HUES6 (cell line): Measurements from ENCODE around the gene ZNF236.

Experiments
- H3K27ac ChIP-seq: 2 replicates; pipeline ENCODE4 v1.7.0; 2013; ENCODE audit warnings: low read depth, mild to moderate bottlenecking, low read length, inconsistent platforms
- H3K27me3 ChIP-seq: 2 replicates; pipeline ENCODE4 v1.6.1; 2013; ENCODE audit warnings: low read length; ENCODE audit not compliant: control insufficient read depth, insufficient read depth
- H3K36me3 ChIP-seq: 2 replicates; pipeline ENCODE4 v1.6.1; 2013; ENCODE audit warnings: low read length; ENCODE audit not compliant: control insufficient read depth, insufficient read depth
- H3K4me1 ChIP-seq: 2 replicates; pipeline ENCODE4 v1.6.1; 2013; ENCODE audit warnings: low read length; ENCODE audit not compliant: control insufficient read depth, insufficient read depth
- H3K4me3 ChIP-seq: 2 replicates; pipeline ENCODE4 v1.5.1; 2013; ENCODE audit warnings: low read depth, low read length
- H3K9ac ChIP-seq: one replicate; pipeline ENCODE4 v1.6.1; 2013; ENCODE audit warnings: mild to moderate bottlenecking, low read length
- H3K9me3 ChIP-seq: 2 replicates; pipeline ENCODE4 v1.6.1; 2013; ENCODE audit warnings: low read depth, low read length; ENCODE audit not compliant: control insufficient read depth, insufficient read depth

Gene ZNF236

GRCh38 chr18:77001041-77001440, 178.7 kb downstream of the ZNF236 start:
- no peak overlapping the region for H3K9ac ChIP-seq

DNA sequence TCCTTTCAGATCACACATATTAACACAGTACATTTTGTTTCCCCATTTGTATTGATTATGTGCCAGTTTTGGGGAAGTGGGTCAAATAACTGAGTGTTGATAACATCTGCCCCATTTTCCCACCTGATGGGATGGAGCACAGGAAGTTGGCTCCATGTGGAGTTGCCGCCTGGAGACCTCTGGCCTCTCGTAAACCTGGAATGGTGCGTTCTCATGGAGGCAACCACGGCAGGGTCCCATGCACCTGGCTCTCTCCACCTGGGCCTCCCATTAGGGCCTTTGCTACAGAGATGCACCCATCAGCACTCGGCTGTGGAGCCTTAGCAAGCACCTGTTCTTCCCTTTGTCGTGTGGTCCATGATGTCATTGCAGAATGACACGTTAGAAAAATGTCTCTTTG, 179.6 kb downstream of the ZNF236 start:
- Histone ChIP-seq H3K4me3 (no peak overlapping the region), H3K27ac (no peak overlapping the region), H3K4me1 (peaks cover 7% of the 10 kb centered on the region), H3K36me3 (no peaks in the 10 kb centered on the region), H3K9me3 (no peaks in the 10 kb centered on the region), H3K9ac (no peak overlapping the region), H3K27me3 (no peaks in the 10 kb centered on the region)

More at GRCh38 chr18:77001041-77001440, 178.7 kb downstream of the ZNF236 start:
- H3K4me1 ChIP-seq: peaks cover under 1% of the 10 kb centered on the region; the same call in 1 of the 2 replicates
- no peak overlapping the region for H3K4me3 ChIP-seq
- H3K9me3 ChIP-seq: no peaks in the 10 kb centered on the region
- no peaks in the 10 kb centered on the region for H3K36me3 ChIP-seq
- no peaks in the 10 kb centered on the region for H3K27me3 ChIP-seq
- no peak overlapping the region for H3K27ac ChIP-seq

DNA sequence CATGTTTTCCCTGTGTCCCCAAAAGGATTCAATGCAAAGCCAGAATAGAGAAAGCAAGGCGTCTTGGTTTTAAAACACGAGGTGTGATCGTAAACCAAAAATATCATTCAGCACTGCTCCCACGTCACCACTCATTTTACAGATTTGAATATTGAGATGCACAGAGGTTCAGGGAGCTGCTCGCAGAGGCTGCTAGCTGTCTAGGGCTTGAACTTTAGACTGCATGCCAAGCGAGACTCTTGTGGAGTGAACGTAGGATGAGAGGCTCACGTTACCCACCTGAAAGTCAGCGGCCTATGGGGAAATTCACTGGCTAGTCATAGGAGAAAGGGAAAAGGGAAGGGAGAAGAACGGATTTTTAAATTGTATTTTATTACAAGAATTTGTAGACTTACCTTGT, 180.1 kb downstream of the ZNF236 start:
- Histone ChIP-seq H3K27me3 (no peaks in the 10 kb centered on the region), H3K4me3 (no peak overlapping the region), H3K9ac (no peak overlapping the region), H3K9me3 (no peaks in the 10 kb centered on the region), H3K4me1 (peaks cover 12% of the 10 kb centered on the region), H3K27ac (no peak overlapping the region), H3K36me3 (no peaks in the 10 kb centered on the region)

- Histone ChIP-seq H3K4me1 (peaks cover 18% of the 10 kb centered on the region), H3K36me3 (no peaks in the 10 kb centered on the region), H3K9ac (no peak overlapping the region), H3K4me3 (no peak overlapping the region), H3K9me3 (no peaks in the 10 kb centered on the region), H3K27me3 (no peaks in the 10 kb centered on the region), H3K27ac (no peak overlapping the region)
These were observed 181.0 kb downstream of the ZNF236 start for GRCh38 chr18:77003316-77003715.

DNA sequence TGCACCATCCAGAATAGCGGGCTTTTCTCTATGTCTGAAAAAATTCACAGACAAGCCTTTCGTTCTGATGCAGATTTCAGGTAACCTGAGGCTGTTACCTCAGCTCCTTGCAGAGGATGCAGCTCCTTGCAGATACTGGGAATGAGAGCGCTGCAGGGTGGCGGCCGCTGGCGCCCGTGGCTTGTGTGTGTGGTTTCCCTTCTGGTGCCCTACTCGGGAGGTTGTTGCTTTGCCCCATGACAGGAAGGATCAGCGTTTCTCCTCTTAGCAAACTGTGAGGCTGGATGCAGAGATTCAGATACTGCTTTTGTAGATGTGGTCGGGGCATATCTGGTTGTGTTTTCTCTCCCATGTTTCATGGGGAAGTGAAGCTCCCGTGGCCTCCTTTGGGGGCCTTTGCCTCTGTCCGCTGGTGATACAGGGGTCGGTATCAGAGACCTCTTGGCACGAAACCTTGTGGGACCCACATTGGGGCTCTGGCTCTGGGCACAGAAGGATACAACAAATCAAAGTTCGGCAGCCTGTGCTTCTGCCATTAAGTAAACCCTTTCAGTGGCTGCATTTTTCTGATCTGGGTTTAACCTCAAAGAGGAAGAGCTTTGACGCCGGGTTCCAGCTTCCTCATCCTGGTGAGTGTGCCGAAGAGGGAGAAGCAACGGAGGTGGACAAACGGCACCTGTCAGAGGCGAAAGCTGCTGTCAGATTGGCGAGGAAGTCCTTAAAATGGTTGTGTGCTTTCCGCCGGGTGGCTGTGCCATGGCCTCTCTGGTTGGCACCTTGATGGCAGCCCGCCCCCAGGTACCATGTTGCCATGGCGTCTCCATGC, 182.4 kb downstream of the ZNF236 start:
- no peak overlapping the region for H3K4me3 ChIP-seq
- H3K36me3 ChIP-seq: no peaks in the 10 kb centered on the region
- no peaks in the 10 kb centered on the region for H3K27me3 ChIP-seq
- H3K4me1 ChIP-seq: peaks cover 18% of the 10 kb centered on the region
- H3K9ac ChIP-seq: no peak overlapping the region
- H3K27ac ChIP-seq: no peak overlapping the region
- H3K9me3 ChIP-seq: no peaks in the 10 kb centered on the region

DNA sequence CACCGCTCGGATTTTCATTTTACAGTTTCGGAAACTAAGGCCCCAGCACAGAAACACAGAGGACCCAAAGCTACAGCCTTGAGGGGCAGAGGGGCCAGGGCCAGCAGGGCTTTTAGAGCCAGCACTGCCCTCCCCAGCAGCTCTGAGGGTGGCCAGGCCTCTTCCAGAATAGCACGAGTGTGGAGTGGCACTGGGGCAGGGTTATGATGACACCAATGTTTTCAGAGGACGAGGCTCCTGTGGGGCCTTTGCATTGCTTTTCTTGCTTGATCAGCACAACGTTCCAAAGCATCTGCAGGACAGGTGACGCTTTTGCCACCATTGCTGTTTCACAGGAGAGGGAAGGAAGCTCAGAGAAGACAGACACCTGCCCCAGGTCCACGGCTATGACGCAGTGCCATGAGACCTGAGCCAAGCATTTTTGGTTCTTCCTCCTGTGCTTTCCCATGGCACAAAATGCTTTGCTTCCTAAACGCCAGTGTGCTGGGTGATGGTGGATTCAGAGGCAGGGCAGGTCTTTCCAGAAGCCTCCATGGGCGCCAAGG, 183.4 kb downstream of the ZNF236 start:
- Histone ChIP-seq H3K4me3 (no peak overlapping the region), H3K9me3 (no peaks in the 10 kb centered on the region), H3K36me3 (no peaks in the 10 kb centered on the region), H3K27ac (no peak overlapping the region), H3K4me1 (peaks cover 26% of the 10 kb centered on the region), H3K9ac (no peak overlapping the region), H3K27me3 (no peaks in the 10 kb centered on the region)

DNA sequence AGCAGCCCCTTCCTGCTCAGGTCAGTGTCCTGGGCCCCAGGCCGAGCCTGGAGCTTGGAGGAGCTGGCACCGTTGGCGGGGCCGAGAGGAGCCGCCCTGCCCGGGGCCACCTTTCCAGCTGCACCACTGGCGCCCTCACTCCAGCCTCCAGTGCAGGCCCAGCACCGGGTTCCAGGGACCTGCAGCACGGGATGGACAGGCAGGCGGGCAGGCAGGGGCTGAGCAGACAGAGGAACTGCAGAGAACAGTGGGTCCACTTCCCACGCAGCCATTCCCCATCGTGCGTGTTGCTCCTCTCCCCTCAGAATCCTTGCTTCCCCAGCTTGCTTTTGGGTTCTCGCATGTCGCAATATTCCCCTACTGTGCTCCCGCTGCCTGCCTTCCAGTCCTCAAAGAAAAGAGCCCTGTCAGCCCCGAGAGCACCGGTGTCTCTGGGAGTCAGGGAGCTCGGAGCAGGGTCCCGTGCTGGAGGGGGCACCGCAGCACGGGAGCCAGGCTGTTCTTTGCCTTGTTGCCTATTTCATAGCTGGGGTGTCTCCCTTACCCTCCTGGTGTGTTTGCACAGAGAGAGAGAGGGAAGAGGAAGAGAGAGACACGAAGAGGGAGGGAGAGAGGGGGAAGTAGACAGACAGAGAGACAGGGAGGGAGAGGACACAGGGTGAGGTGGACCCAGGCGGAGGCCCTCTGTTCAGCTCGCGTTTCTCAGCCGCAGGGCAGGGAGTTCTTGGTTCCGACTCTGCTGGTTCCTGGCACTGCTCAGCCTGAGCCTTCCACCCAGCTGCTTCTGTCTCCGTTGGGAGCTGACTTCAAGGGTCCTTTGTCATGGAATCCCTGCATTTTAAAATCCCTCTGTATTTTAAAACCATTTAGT, 184.2 kb downstream of the ZNF236 start:
- Histone ChIP-seq H3K4me1 (peaks cover 33% of the 10 kb centered on the region), H3K9me3 (no peaks in the 10 kb centered on the region), H3K9ac (no peak overlapping the region), H3K27ac (no peak overlapping the region), H3K4me3 (no peak overlapping the region), H3K36me3 (no peaks in the 10 kb centered on the region), H3K27me3 (no peaks in the 10 kb centered on the region)

DNA sequence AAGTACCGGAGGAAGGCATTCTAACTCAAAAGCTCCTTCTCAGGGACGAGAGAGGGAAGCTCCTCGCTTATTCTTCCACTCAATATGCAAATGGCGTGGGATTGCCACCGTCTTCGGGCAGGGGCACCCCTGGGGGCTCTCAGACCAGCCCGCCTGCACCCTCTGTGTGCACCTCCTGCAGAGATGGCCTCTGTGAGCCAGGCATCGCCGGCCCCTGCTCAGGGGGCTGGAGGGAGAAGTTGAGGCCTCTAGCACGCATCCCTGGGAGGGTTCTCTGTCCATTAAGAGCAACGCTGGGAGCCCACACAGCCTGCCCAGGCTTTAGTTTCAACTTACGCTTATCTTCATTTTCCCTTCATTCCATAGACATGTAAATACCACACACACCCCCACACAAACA, 184.9 kb downstream of the ZNF236 start:
- Histone ChIP-seq H3K4me3 (no peak overlapping the region), H3K27ac (no peak overlapping the region), H3K27me3 (no peaks in the 10 kb centered on the region), H3K9me3 (no peaks in the 10 kb centered on the region), H3K4me1 (peaks cover 33% of the 10 kb centered on the region), H3K36me3 (no peaks in the 10 kb centered on the region), H3K9ac (no peak overlapping the region)

DNA sequence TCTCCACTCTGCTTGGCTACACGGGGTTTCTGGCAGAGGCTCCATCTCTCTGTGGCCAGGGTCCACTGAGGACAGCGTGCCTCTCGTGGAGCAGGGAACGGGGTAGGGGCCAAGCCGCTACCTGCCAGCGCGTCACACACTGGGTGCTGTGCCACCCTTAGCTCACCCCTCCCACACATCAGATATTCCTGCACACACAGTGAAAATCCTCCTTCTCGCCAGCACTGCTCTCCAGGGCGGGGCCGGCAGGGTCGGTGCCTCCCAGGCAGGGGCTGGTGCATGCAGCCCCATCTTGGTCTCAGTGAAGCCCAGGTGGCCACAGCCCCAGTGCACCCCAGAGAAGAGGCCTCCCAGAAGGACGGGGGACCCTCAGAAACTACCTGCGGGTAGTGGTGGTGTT, 185.6 kb downstream of the ZNF236 start:
- Histone ChIP-seq H3K36me3 (no peaks in the 10 kb centered on the region), H3K9ac (no peak overlapping the region), H3K9me3 (no peaks in the 10 kb centered on the region), H3K4me3 (no peak overlapping the region), H3K27me3 (no peaks in the 10 kb centered on the region), H3K27ac (no peak overlapping the region), H3K4me1 (peaks cover 33% of the 10 kb centered on the region)

GRCh38 chr18:77008576-77009315, 186.4 kb downstream of the ZNF236 start:
- Histone ChIP-seq H3K9me3 (no peaks in the 10 kb centered on the region), H3K9ac (no peak overlapping the region), H3K4me1 (peaks cover 33% of the 10 kb centered on the region), H3K36me3 (no peaks in the 10 kb centered on the region), H3K27ac (no peak overlapping the region), H3K27me3 (no peaks in the 10 kb centered on the region), H3K4me3 (no peak overlapping the region)
